ENCODE data around the gene CCL17.
"Not testable (repeated sequence)": the region's sequence is repeated elsewhere in the genome, so short reads cannot be mapped to it uniquely, and the experiment has no call there.

The CCL17 gene

GRCh38 chr16:57435838-57436237 is 31.3 kb downstream of the CCL17 start:
- no peak for DNase-seq

- DNase-seq: not testable (repeated sequence)
These were observed 35.4 kb downstream of the CCL17 start for GRCh38 chr16:57439947-57440346.

DNA sequence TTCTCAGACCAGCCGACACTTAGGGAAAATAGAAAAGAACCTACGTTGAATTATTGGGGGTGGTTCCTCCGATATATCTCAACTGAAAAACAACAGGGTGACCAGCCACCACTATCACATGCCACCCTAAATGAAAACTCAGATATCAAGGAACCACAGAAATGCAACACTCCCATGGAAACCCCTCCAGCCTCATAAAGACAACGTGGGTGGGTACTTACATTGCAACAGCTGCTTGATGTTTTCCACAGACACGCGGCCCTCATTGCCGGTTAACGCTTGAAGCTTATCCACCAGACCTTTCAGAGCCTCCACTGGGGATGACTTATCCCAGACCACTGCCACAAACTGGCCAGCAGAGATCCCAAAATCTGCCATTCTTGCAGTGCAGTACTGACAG is 36.0 kb downstream of the CCL17 start:
- DNase-seq: not testable (repeated sequence)

GRCh38 chr16:57444711-57445110 is 40.1 kb downstream of the CCL17 start:
- DNase-seq: no peak

DNA sequence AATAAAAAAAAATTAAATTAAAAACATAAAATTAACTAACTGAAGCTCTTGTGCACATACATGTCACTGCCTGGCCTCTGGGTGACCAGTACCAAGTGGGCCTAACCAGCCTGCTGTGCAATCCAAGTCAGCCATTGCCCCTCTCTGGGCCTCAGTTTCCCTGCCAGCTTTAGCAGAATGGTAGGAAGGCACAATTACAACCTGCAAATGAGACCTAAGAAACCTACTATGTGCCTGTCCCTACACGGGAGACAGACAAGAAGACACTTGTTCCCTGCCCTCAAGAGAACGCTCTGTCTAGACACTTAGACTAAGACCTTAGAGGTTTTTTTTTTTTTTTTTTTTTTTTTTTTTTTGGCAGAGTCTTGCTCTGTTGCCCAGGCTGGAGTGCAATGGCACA is 40.9 kb downstream of the CCL17 start:
- no peak for DNase-seq

- no peak for DNase-seq
These were observed 42.1 kb downstream of the CCL17 start for GRCh38 chr16:57446531-57447185.

GRCh38 chr16:57447186-57447962 is 42.8 kb downstream of the CCL17 start, which contains the start of the genes CIAPIN1 and COQ9:
Gene CIAPIN1, minus strand, starts transcription at chr16:57447385. Its CDS starts 6,457 bp downstream, at chr16:57440928.
Gene COQ9, plus strand, starts transcription at chr16:57447479. Its CDS starts 27 bp downstream, at chr16:57447506.
- peak; percentile 77 for DNase-seq

DNA sequence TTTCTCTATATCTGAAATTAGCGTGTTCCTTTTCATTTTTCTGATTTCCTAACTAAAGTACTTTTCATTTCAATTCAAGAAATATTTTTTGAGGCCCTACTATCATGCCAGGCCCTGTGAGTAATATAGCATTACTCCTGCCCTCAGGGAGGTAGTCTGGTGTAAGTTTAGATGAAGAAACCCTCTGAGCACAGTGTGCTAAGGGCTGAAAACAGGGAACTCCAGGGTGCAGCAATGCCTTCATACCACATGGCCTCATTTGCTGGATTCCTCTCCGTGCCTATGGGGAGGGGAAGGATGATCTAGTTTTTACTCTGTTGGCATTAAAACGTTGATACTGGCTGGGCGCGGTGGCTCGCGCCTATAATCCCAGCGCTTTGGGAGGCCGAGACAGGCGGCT is 47.5 kb downstream of the CCL17 start:
- no peak for DNase-seq

DNA sequence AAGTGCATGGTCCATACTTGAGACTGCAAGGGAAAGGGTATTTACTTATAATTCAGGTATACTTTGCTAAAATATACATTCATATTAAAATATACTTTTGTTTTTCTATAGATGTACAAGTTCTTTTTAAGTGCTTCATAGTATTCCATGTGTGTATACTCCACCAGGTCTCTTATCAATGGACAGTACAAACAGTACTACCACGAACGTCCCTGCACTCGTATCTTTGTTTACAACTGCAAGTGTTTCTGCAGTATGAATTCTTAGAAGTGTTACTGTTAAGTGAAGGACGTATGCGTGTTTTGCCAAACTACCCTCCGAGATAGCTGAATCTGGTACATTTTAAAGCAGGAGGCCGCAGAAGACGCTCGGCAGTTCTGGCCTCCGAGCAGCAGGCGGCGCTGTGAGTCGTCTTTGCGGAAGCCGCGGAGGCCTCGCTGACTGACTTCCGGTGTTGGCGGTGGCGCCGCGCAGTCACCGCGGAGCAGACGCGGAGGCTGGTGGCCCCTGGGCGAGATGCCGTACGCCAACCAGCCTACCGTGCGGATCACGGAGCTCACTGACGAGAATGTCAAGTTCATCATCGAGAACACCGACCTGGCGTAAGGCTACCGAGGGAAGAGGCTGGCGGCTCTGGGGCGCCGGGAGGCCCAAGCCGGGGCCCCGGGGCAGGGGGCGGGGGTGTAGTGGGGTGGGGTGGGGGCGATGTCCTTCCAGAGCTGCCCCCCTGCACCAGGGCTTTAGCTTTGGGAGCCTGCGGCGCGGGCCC is 57.8 kb downstream of the CCL17 start, which contains the start of gene POLR2C:
Gene POLR2C (plus strand): TSS at position 471 of the 769 bp plus-strand sequence. CDS start 46 bp downstream, at position 517.
- DNase-seq: peak; percentile 52

DNA sequence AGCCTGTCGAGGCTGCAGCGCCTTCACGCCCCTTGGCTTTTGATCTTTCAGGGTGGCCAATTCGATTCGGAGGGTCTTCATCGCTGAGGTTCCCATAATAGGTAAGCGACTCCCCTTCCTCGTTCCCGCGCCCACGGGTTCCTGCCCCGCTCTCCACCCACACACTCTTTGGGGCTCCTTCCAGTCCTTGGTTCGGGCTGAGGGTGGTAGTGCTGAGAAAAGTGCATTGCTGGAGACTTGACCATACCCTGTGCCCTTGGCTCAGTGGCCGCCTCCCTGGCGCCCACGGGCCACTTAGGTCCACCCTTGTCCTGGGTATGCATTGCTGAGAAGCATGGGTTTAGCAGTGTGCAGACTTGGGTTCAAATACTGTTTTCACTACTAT is 58.4 kb downstream of the CCL17 start:
- DNase-seq: no peak

DNA sequence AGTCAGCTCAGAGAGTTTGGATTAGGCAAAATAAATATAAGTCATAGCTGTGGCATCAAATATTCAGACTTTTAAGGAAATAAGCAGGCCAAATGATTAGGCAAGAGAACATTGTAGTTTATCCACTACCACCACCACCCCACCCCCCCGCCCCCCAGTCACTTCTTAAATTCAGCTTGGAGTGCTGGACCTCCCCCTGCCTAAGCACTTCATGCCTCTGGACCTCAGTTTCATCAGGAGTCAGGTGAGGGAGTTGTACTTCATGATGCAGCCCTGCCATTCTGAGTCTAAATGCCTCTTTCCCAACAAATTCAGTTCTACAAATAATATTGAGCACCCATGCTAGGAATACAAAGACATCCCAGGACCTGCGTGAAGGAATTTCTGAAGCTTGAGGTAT is 60.0 kb downstream of the CCL17 start:
- no peak for DNase-seq
